ENCODE measurements around the gene HOXA4. TPM values are rescaled to one million over a fixed set of nuclear protein-coding genes. Genes with fewer than 3 reads are reported as not detected.

The HOXA4 gene
- total RNA-seq, 1 donor from 2014 or later: 0.31 TPM

GRCh38 chr7:27126596-27127327, 3.8 kb downstream of the HOXA4 start:
- no peak for DNase-seq (ENCODE audit: low spot score)
- Mint-ChIP-seq H3K36me3 (ENCODE audit: low read depth, unreplicated experiment) (no peaks in the 10 kb centered on the region), H3K27me3 (ENCODE audit: unreplicated experiment) (peaks cover 36% of the 10 kb centered on the region), H3K27ac (ENCODE audit: unreplicated experiment) (no peak overlapping the region), H3K4me1 (ENCODE audit: unreplicated experiment) (peaks cover 34% of the 10 kb centered on the region), H3K4me3 (ENCODE audit: unreplicated experiment) (no peak overlapping the region), H3K9me3 (ENCODE audit: unreplicated experiment) (no peaks in the 10 kb centered on the region)
- no peak for TF ChIP-seq CTCF (IDR thresholded peaks at IDR 0.05; ENCODE audit: unreplicated experiment)

GRCh38 chr7:27125986-27126394, 4.6 kb downstream of the HOXA4 start:
- H3K27ac Mint-ChIP-seq (ENCODE audit: unreplicated experiment): no peak overlapping the region
- no peak for TF ChIP-seq CTCF (IDR thresholded peaks at IDR 0.05; ENCODE audit: unreplicated experiment)
- no peak overlapping the region for H3K4me3 Mint-ChIP-seq (ENCODE audit: unreplicated experiment)
- peaks cover 34% of the 10 kb centered on the region for H3K27me3 Mint-ChIP-seq (ENCODE audit: unreplicated experiment)
- DNase-seq (ENCODE audit: low spot score): no peak
- H3K9me3 Mint-ChIP-seq (ENCODE audit: unreplicated experiment): no peaks in the 10 kb centered on the region
- H3K36me3 Mint-ChIP-seq (ENCODE audit: low read depth, unreplicated experiment): no peaks in the 10 kb centered on the region
- H3K4me1 Mint-ChIP-seq (ENCODE audit: unreplicated experiment): peaks cover 34% of the 10 kb centered on the region

- H3K27ac Mint-ChIP-seq (ENCODE audit: unreplicated experiment): no peak overlapping the region
- H3K9me3 Mint-ChIP-seq (ENCODE audit: unreplicated experiment): no peaks in the 10 kb centered on the region
- H3K4me3 Mint-ChIP-seq (ENCODE audit: unreplicated experiment): no peak overlapping the region
- TF ChIP-seq CTCF (IDR thresholded peaks at IDR 0.05; ENCODE audit: unreplicated experiment): no peak
- H3K27me3 Mint-ChIP-seq (ENCODE audit: unreplicated experiment): peaks cover 36% of the 10 kb centered on the region
- H3K36me3 Mint-ChIP-seq (ENCODE audit: low read depth, unreplicated experiment): no peaks in the 10 kb centered on the region
- peaks cover 34% of the 10 kb centered on the region for H3K4me1 Mint-ChIP-seq (ENCODE audit: unreplicated experiment)
- DNase-seq (ENCODE audit: low spot score): no peak
Measured at GRCh38 chr7:27124902-27125689, 5.5 kb downstream of the HOXA4 start.

GRCh38 chr7:27124096-27124901, 6.3 kb downstream of the HOXA4 start:
- Mint-ChIP-seq H3K27me3 (ENCODE audit: unreplicated experiment) (peaks cover 41% of the 10 kb centered on the region), H3K4me1 (ENCODE audit: unreplicated experiment) (peaks cover 34% of the 10 kb centered on the region), H3K27ac (ENCODE audit: unreplicated experiment) (no peak overlapping the region), H3K9me3 (ENCODE audit: unreplicated experiment) (no peaks in the 10 kb centered on the region), H3K36me3 (ENCODE audit: low read depth, unreplicated experiment) (no peaks in the 10 kb centered on the region), H3K4me3 (ENCODE audit: unreplicated experiment) (peak overlapping the region; percentile 19)
- DNase-seq (ENCODE audit: low spot score): no peak
- no peak for TF ChIP-seq CTCF (IDR thresholded peaks at IDR 0.05; ENCODE audit: unreplicated experiment)
